Measurements from ENCODE around the gene PTPRD. TPM values are rescaled to one million over a fixed set of nuclear protein-coding genes. Genes with fewer than 3 reads are reported as not detected.
A peak's percentile ranks its signal among the peaks of the same experiment; 100 is the strongest.

PTPRD gene
- total and polyA plus RNA-seq, 3 experiments from 2014 or later, result 0.02 to 0.04 TPM; not detected in 1

GRCh38 chr9:9790216-9790872 is 822.5 kb downstream of the PTPRD start:
- Mint-ChIP-seq H3K4me1 (no peaks in the 10 kb centered on the region), H3K36me3 (no peaks in the 10 kb centered on the region), H3K27me3 (no peaks in the 10 kb centered on the region), H3K4me3 (no peak overlapping the region), H3K27ac (no peak overlapping the region), H3K9me3 (peaks cover 0 to 9% (median 6%) of the 10 kb centered on the region in 5 donors)
- Histone ChIP-seq H3K36me3 (ENCODE audit: insufficient read depth, low read length) (no peaks in the 10 kb centered on the region), H3K4me1 (ENCODE audit: insufficient read depth, low read length) (no peaks in the 10 kb centered on the region), H3K4me3 (ENCODE audit: low read length) (no peak overlapping the region), H3K27ac (ENCODE audit: low read depth, low read length) (no peak overlapping the region), H3K27me3 (ENCODE audit: insufficient read depth, low read length, poor library complexity, severe bottlenecking) (no peaks in the 10 kb centered on the region), H3K9me3 (ENCODE audit: low read length) (no peaks in the 10 kb centered on the region)
- DNase-seq, result no peak
- CTCF ChIA-PET, result no interaction called here
- POLR2A ChIA-PET, result no interaction called here

GRCh38 chr9:9783711-9784110 is 829.1 kb downstream of the PTPRD start:
- H3K27me3 ChIP-seq (ENCODE audit: insufficient read depth, low read length, poor library complexity, severe bottlenecking), result no peaks in the 10 kb centered on the region
- no peak overlapping the region for H3K4me3 ChIP-seq (ENCODE audit: low read length)
- H3K27ac ChIP-seq (ENCODE audit: low read depth, low read length), result no peak overlapping the region
- no peak overlapping the region for H3K4me3 Mint-ChIP-seq
- peaks cover 0 to 12% (median 3%) of the 10 kb centered on the region in 5 donors for H3K9me3 Mint-ChIP-seq
- ChIA-PET CTCF (no interaction called here), POLR2A (no interaction called here)
- no peaks in the 10 kb centered on the region for H3K36me3 Mint-ChIP-seq
- no peaks in the 10 kb centered on the region for H3K36me3 ChIP-seq (ENCODE audit: insufficient read depth, low read length)
- no peak for DNase-seq
- H3K9me3 ChIP-seq (ENCODE audit: low read length), result no peaks in the 10 kb centered on the region
- H3K27me3 Mint-ChIP-seq, result no peaks in the 10 kb centered on the region
- H3K4me1 Mint-ChIP-seq, result no peaks in the 10 kb centered on the region
- no peak overlapping the region for H3K27ac Mint-ChIP-seq
- no peaks in the 10 kb centered on the region for H3K4me1 ChIP-seq (ENCODE audit: insufficient read depth, low read length)

GRCh38 chr9:9783211-9783610 is 829.6 kb downstream of the PTPRD start:
- ChIA-PET POLR2A (no interaction called here), CTCF (no interaction called here)
- H3K36me3 ChIP-seq (ENCODE audit: insufficient read depth, low read length), result no peaks in the 10 kb centered on the region
- Mint-ChIP-seq H3K9me3 (peaks cover 0 to 12% (median 2%) of the 10 kb centered on the region in 5 donors), H3K36me3 (no peaks in the 10 kb centered on the region), H3K4me1 (no peaks in the 10 kb centered on the region), H3K27me3 (no peaks in the 10 kb centered on the region), H3K4me3 (no peak overlapping the region), H3K27ac (no peak overlapping the region)
- H3K4me1 ChIP-seq (ENCODE audit: insufficient read depth, low read length), result no peaks in the 10 kb centered on the region
- no peak overlapping the region for H3K4me3 ChIP-seq (ENCODE audit: low read length)
- no peaks in the 10 kb centered on the region for H3K9me3 ChIP-seq (ENCODE audit: low read length)
- H3K27me3 ChIP-seq (ENCODE audit: insufficient read depth, low read length, poor library complexity, severe bottlenecking), result no peaks in the 10 kb centered on the region
- DNase-seq, result no peak
- H3K27ac ChIP-seq (ENCODE audit: low read depth, low read length), result no peak overlapping the region

GRCh38 chr9:9778293-9778692 is 834.5 kb downstream of the PTPRD start:
- ChIA-PET CTCF (no interaction called here), POLR2A (no interaction called here)
- Mint-ChIP-seq H3K4me1 (no peaks in the 10 kb centered on the region), H3K27ac (peak overlapping the region in 1 of 8 donors; percentile 86), H3K36me3 (no peaks in the 10 kb centered on the region), H3K27me3 (no peaks in the 10 kb centered on the region), H3K4me3 (no peak overlapping the region), H3K9me3 (peaks cover 0 to 22% (median 8%) of the 10 kb centered on the region in 5 donors)
- no peaks in the 10 kb centered on the region for H3K27me3 ChIP-seq (ENCODE audit: insufficient read depth, low read length, poor library complexity, severe bottlenecking)
- H3K4me1 ChIP-seq (ENCODE audit: insufficient read depth, low read length), result no peaks in the 10 kb centered on the region
- no peaks in the 10 kb centered on the region for H3K9me3 ChIP-seq (ENCODE audit: low read length)
- H3K4me3 ChIP-seq (ENCODE audit: low read length), result no peak overlapping the region
- no peaks in the 10 kb centered on the region for H3K36me3 ChIP-seq (ENCODE audit: insufficient read depth, low read length)
- H3K27ac ChIP-seq (ENCODE audit: low read depth, low read length), result no peak overlapping the region
- no peak for DNase-seq

- no peaks in the 10 kb centered on the region for H3K36me3 Mint-ChIP-seq
- H3K27ac Mint-ChIP-seq, result no peak overlapping the region
- CTCF ChIA-PET, result no interaction called here
- H3K4me3 Mint-ChIP-seq, result no peak overlapping the region
- no peaks in the 10 kb centered on the region for H3K27me3 ChIP-seq (ENCODE audit: insufficient read depth, low read length, poor library complexity, severe bottlenecking)
- H3K36me3 ChIP-seq (ENCODE audit: insufficient read depth, low read length), result no peaks in the 10 kb centered on the region
- H3K27ac ChIP-seq (ENCODE audit: low read depth, low read length), result no peak overlapping the region
- no peak overlapping the region for H3K4me3 ChIP-seq (ENCODE audit: low read length)
- POLR2A ChIA-PET, result no interaction called here
- no peaks in the 10 kb centered on the region for H3K9me3 ChIP-seq (ENCODE audit: low read length)
- no peak for DNase-seq
- peaks cover 2 to 22% (median 11%) of the 10 kb centered on the region in 5 donors for H3K9me3 Mint-ChIP-seq
- no peaks in the 10 kb centered on the region for H3K4me1 Mint-ChIP-seq
- H3K4me1 ChIP-seq (ENCODE audit: insufficient read depth, low read length), result no peaks in the 10 kb centered on the region
- no peaks in the 10 kb centered on the region for H3K27me3 Mint-ChIP-seq
Observed at GRCh38 chr9:9774471-9774870, 838.3 kb downstream of the PTPRD start.

- Histone ChIP-seq H3K4me1 (ENCODE audit: insufficient read depth, low read length) (no peaks in the 10 kb centered on the region), H3K9me3 (ENCODE audit: low read length) (no peaks in the 10 kb centered on the region), H3K27me3 (ENCODE audit: insufficient read depth, low read length, poor library complexity, severe bottlenecking) (no peaks in the 10 kb centered on the region), H3K36me3 (ENCODE audit: insufficient read depth, low read length) (no peaks in the 10 kb centered on the region), H3K27ac (ENCODE audit: low read depth, low read length) (no peak overlapping the region), H3K4me3 (ENCODE audit: low read length) (no peak overlapping the region)
- peaks cover 4 to 13% (median 8%) of the 10 kb centered on the region in 5 donors for H3K9me3 Mint-ChIP-seq
- H3K4me3 Mint-ChIP-seq, result no peak overlapping the region
- no peaks in the 10 kb centered on the region for H3K4me1 Mint-ChIP-seq
- no peaks in the 10 kb centered on the region for H3K36me3 Mint-ChIP-seq
- H3K27ac Mint-ChIP-seq, result no peak overlapping the region
- CTCF ChIA-PET, result no interaction called here
- POLR2A ChIA-PET, result no interaction called here
- no peak for DNase-seq
- no peaks in the 10 kb centered on the region for H3K27me3 Mint-ChIP-seq
Observed at GRCh38 chr9:9771314-9771713, 841.5 kb downstream of the PTPRD start.

- Histone ChIP-seq H3K9me3 (ENCODE audit: low read length) (no peaks in the 10 kb centered on the region), H3K4me1 (ENCODE audit: insufficient read depth, low read length) (no peaks in the 10 kb centered on the region), H3K27ac (ENCODE audit: low read depth, low read length) (no peak overlapping the region), H3K36me3 (ENCODE audit: insufficient read depth, low read length) (no peaks in the 10 kb centered on the region), H3K27me3 (ENCODE audit: insufficient read depth, low read length, poor library complexity, severe bottlenecking) (no peaks in the 10 kb centered on the region), H3K4me3 (ENCODE audit: low read length) (no peak overlapping the region)
- no peaks in the 10 kb centered on the region for H3K36me3 Mint-ChIP-seq
- ChIA-PET CTCF (no interaction called here), POLR2A (no interaction called here)
- no peaks in the 10 kb centered on the region for H3K27me3 Mint-ChIP-seq
- H3K9me3 Mint-ChIP-seq, result peaks cover 0 to 16% (median 5%) of the 10 kb centered on the region in 5 donors
- H3K27ac Mint-ChIP-seq, result no peak overlapping the region
- no peak for DNase-seq
- H3K4me3 Mint-ChIP-seq, result no peak overlapping the region
- H3K4me1 Mint-ChIP-seq, result no peaks in the 10 kb centered on the region
Observed at GRCh38 chr9:9764821-9765220, 848.0 kb downstream of the PTPRD start.

GRCh38 chr9:9754186-9754585 is 858.6 kb downstream of the PTPRD start:
- POLR2A ChIA-PET, result no interaction called here
- Mint-ChIP-seq H3K9me3 (peaks cover 0 to 8% (median 3%) of the 10 kb centered on the region in 5 donors), H3K27me3 (no peaks in the 10 kb centered on the region), H3K27ac (no peak overlapping the region), H3K4me3 (no peak overlapping the region), H3K4me1 (no peaks in the 10 kb centered on the region), H3K36me3 (no peaks in the 10 kb centered on the region)
- DNase-seq, result no peak
- CTCF ChIA-PET, result no interaction called here
- H3K36me3 ChIP-seq (ENCODE audit: insufficient read depth, low read length), result no peaks in the 10 kb centered on the region
- no peak overlapping the region for H3K27ac ChIP-seq (ENCODE audit: low read depth, low read length)
- no peaks in the 10 kb centered on the region for H3K4me1 ChIP-seq (ENCODE audit: insufficient read depth, low read length)
- no peaks in the 10 kb centered on the region for H3K27me3 ChIP-seq (ENCODE audit: insufficient read depth, low read length, poor library complexity, severe bottlenecking)
- H3K9me3 ChIP-seq (ENCODE audit: low read length), result no peaks in the 10 kb centered on the region
- no peak overlapping the region for H3K4me3 ChIP-seq (ENCODE audit: low read length)

- H3K9me3 ChIP-seq (ENCODE audit: low read length), result no peaks in the 10 kb centered on the region
- POLR2A ChIA-PET, result no interaction called here
- H3K4me3 ChIP-seq (ENCODE audit: low read length), result no peak overlapping the region
- Mint-ChIP-seq H3K4me1 (no peaks in the 10 kb centered on the region), H3K27me3 (no peaks in the 10 kb centered on the region), H3K36me3 (no peaks in the 10 kb centered on the region), H3K9me3 (peaks cover 0 to 17% (median 3%) of the 10 kb centered on the region in 5 donors), H3K27ac (no peak overlapping the region), H3K4me3 (no peak overlapping the region)
- DNase-seq, result no peak
- H3K27me3 ChIP-seq (ENCODE audit: insufficient read depth, low read length, poor library complexity, severe bottlenecking), result no peaks in the 10 kb centered on the region
- no peaks in the 10 kb centered on the region for H3K36me3 ChIP-seq (ENCODE audit: insufficient read depth, low read length)
- H3K27ac ChIP-seq (ENCODE audit: low read depth, low read length), result no peak overlapping the region
- CTCF ChIA-PET, result no interaction called here
- no peaks in the 10 kb centered on the region for H3K4me1 ChIP-seq (ENCODE audit: insufficient read depth, low read length)
Observed at GRCh38 chr9:9753266-9753665, 859.5 kb downstream of the PTPRD start.
